Measurements from ENCODE around the gene VWA3B. TPM values are rescaled to one million over a fixed set of nuclear protein-coding genes. Genes with fewer than 3 reads are reported as not detected.
"Not testable (repeated sequence)": the region's sequence is repeated elsewhere in the genome, so short reads cannot be mapped to it uniquely, and the experiment has no call there.

The VWA3B gene
- total RNA-seq, 4 donors from 2014 or later: 0.30 to 6.1 (median 2.5) TPM; not detected in 1

DNA sequence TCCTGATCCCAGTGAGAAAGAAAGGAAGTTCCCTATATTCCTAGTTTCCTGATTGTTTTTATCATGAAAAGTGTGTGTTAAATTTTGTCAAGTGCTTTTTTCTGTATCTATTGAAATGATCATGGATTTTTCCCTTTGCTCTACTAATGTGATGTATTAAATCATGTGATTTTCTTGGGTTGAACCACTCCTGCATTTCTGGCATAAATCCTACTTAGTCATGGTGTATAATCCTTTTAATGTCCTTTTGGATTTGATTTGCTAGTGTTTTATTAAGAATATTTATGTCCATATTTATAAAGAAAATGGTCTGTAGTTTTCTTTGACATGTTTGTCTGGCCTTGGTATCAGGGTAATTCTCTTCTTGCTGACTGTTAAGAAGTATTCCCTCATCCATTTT is 171.9 kb downstream of the VWA3B start:
- Histone ChIP-seq H3K36me3 (no peaks in the 10 kb centered on the region), H3K27me3 (no peaks in the 10 kb centered on the region), H3K9me3 (peaks cover 0 to 27% (median 11%) of the 10 kb centered on the region in 4 donors), H3K4me3 (no peak overlapping the region), H3K4me1 (no peaks in the 10 kb centered on the region), H3K27ac (no peak overlapping the region)
- TF ChIP-seq, protein P1, sequence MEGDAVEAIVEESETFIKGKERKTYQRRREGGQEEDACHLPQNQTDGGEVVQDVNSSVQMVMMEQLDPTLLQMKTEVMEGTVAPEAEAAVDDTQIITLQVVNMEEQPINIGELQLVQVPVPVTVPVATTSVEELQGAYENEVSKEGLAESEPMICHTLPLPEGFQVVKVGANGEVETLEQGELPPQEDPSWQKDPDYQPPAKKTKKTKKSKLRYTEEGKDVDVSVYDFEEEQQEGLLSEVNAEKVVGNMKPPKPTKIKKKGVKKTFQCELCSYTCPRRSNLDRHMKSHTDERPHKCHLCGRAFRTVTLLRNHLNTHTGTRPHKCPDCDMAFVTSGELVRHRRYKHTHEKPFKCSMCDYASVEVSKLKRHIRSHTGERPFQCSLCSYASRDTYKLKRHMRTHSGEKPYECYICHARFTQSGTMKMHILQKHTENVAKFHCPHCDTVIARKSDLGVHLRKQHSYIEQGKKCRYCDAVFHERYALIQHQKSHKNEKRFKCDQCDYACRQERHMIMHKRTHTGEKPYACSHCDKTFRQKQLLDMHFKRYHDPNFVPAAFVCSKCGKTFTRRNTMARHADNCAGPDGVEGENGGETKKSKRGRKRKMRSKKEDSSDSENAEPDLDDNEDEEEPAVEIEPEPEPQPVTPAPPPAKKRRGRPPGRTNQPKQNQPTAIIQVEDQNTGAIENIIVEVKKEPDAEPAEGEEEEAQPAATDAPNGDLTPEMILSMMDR (IDR thresholded peaks at IDR 0.05): no peak
- TF ChIP-seq EP300 (IDR thresholded peaks at IDR 0.05): no peak
- TF ChIP-seq POLR2A (IDR thresholded peaks at IDR 0.05): no peak
- DNase-seq (ENCODE audit: low spot score in 2 of 2): no peak

DNA sequence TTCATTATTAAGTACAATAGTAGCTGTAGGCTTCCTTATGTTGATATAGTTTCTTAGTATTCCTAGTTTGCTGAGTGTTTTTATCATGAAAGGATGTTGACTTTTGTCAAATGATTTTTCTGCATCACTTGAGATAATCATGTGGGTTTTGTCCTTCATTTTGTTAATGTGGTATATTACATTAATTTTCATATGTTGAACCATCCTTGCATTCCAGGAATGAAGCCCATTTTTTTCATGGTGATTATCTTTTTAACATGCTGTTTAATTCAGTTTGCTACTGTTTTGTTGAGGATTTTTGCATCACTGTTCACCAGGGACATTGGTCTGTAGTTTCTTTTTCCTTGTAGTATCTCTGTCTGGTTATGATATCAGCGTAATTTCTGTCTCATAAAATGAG is 176.4 kb downstream of the VWA3B start:
- Histone ChIP-seq H3K27me3 (no peaks in the 10 kb centered on the region), H3K9me3 (peaks cover 0 to 41% (median 14%) of the 10 kb centered on the region in 4 donors), H3K36me3 (no peaks in the 10 kb centered on the region), H3K27ac (no peak overlapping the region), H3K4me3 (no peak overlapping the region), H3K4me1 (no peaks in the 10 kb centered on the region)
- WGBS, 2 donors: 86 to 89% methylated on average over 1 of the region's 1 CpG
- TF ChIP-seq POLR2A (IDR thresholded peaks at IDR 0.05) (no peak), EP300 (IDR thresholded peaks at IDR 0.05) (no peak)
- TF ChIP-seq, protein P1 (IDR thresholded peaks at IDR 0.05): no peak
- no peak for DNase-seq (ENCODE audit: low spot score in 2 of 2)

DNA sequence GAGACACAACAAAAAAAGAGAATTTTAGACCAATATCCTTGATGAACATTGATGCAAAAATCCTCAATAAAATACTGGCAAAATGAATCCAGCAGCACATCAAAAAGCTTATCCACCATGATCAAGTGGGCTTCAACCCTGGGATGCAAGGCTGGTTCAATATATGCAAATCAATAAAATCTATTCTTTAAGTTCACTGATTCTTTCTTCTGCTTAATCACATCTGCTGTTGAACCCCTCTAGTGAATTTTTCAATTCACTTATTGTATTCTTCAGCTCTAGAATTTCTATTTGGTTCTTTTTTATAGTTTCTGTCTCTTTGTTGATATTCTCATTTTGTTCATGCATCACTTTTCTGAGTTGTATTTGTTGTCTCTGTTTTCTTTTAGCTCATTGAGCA is 181.3 kb downstream of the VWA3B start:
- DNase-seq (ENCODE audit: low spot score in 2 of 2); H3K4me1 ChIP-seq; H3K4me3 ChIP-seq; H3K27me3 ChIP-seq; H3K27ac ChIP-seq; H3K36me3 ChIP-seq: not testable (repeated sequence)
- H3K9me3 ChIP-seq: peaks cover 0 to 28% (median 8%) of the 10 kb centered on the region in 4 donors

DNA sequence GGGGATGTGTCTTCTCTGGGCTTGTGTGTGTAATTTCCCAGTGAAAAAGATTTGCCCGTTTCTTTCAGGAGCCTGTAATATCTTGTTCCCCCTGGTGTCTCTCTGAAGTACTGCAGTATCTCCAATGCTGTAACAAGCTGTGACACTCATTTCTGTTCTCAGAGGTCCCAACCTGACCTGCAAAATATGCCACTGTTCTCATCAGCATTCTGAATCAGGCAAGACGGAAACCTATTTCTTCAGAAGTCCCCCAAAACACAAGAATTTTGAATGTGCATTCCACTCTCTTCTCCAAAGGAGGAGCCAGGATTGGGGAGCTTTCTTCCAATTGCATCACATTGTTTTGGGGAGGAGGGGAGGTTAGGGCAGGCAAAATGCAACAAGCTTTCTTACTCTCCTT is 182.3 kb downstream of the VWA3B start:
- peaks cover 0 to 17% (median 2%) of the 10 kb centered on the region in 4 donors for H3K9me3 ChIP-seq
- no peaks in the 10 kb centered on the region for H3K4me1 ChIP-seq
- TF ChIP-seq EP300 (IDR thresholded peaks at IDR 0.05): no peak
- TF ChIP-seq, protein P1 (IDR thresholded peaks at IDR 0.05): peak; percentile 42 to 60 (median 47)
- H3K4me3 ChIP-seq: no peak overlapping the region
- DNase-seq (ENCODE audit: low spot score in 2 of 2): peak in 1 of 2 donors; percentile 69
- H3K27me3 ChIP-seq: no peaks in the 10 kb centered on the region
- 17 to 24% methylated on average over 2 of the region's 2 CpGs for WGBS, 2 donors
- H3K27ac ChIP-seq: no peak overlapping the region
- no peaks in the 10 kb centered on the region for H3K36me3 ChIP-seq

DNA sequence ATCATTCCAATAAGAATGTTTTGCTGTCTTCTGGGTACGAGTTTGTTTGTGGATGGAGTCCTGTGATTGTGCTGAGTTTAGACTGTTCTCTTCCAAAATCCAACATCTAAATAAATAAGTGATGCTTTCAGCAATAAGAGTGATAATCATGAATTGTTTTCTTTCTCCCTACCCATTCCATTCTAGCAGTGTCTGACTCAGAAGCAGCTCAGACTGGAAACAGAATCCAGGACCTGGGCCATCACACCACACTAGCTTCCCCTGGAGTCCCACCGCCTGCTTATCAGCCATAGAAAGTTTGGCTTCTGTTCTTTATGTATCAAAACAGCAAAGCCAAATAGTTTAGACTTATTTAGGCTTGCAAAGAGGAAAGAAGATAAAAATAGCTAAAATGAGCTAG is 182.9 kb downstream of the VWA3B start:
- no peak overlapping the region for H3K27ac ChIP-seq
- no peaks in the 10 kb centered on the region for H3K27me3 ChIP-seq
- H3K4me3 ChIP-seq: no peak overlapping the region
- H3K9me3 ChIP-seq: peaks cover 0 to 12% (median 0%) of the 10 kb centered on the region in 4 donors
- TF ChIP-seq EP300 (IDR thresholded peaks at IDR 0.05): no peak
- TF ChIP-seq, protein P1 (IDR thresholded peaks at IDR 0.05): no peak
- TF ChIP-seq POLR2A (IDR thresholded peaks at IDR 0.05): no peak
- no peaks in the 10 kb centered on the region for H3K4me1 ChIP-seq
- H3K36me3 ChIP-seq: no peaks in the 10 kb centered on the region
- no peak for DNase-seq (ENCODE audit: low spot score in 2 of 2)
- WGBS, 2 donors: 59 to 69% methylated on average over 2 of the region's 2 CpGs

All from tibial nerve (tissue), 4 donors.